PC-9 (cell line): ENCODE data around the gene ZWILCH. TPM values are rescaled to one million over a fixed set of nuclear protein-coding genes. Genes with fewer than 3 reads are reported as not detected.
"Not testable (repeated sequence)": the region's sequence is repeated elsewhere in the genome, so short reads cannot be mapped to it uniquely, and the experiment has no call there.

ENCODE experiments used
- BruUV-seq: library from RNA; stranded (reverse); fragments of 400-500 nt; replicated peaks from 2 replicates; lab custom pipeline; 2021; lab: Mats Ljungman, UMichigan
- CTCF ChIA-PET: fragments of 300-600 bp; sonication (Branson Sonifier 250); formaldehyde crosslinking; loops from one replicate; lab custom pipeline; 2022; ENCODE audit warnings: antibody characterized with exemption; lab: Charles Lee
- POLR2A ChIA-PET: fragments of 300-600 bp; sonication (Branson Sonifier 250); formaldehyde crosslinking; loops from one replicate; lab custom pipeline; 2022; ENCODE audit warnings: antibody characterized with exemption; ENCODE audit not compliant: unreplicated experiment; lab: Charles Lee
- DNase-seq, 2 experiments: peaks; one replicate each; pipeline versions ENCODE4 v3.0.0 to v3.0.0-alpha.2; 2015 to 2022; ENCODE audit warnings: mixed read lengths in 1 of 2
- H2AFZ ChIP-seq: fragments of 200-600 bp; sonication (generic); 2 replicates; pipeline ENCODE4 v1.8.1; 2017; ENCODE audit warnings: antibody characterized with exemption
- H3F3A ChIP-seq: fragments of 200-600 bp; sonication (generic); 2 replicates; pipeline ENCODE4 v1.8.1; 2017; ENCODE audit warnings: antibody characterized with exemption, mild to moderate bottlenecking, low read depth; ENCODE audit not compliant: insufficient read depth
- H3K27ac ChIP-seq: fragments of 200-600 bp; sonication (generic); 2 replicates; pipeline ENCODE4 v1.6.1; 2016; ENCODE audit warnings: mixed run types
- H3K27me3 ChIP-seq: fragments of 200-600 bp; sonication (generic); 2 replicates; pipeline ENCODE4 v1.6.1; 2016; ENCODE audit warnings: low read depth, mixed run types; ENCODE audit not compliant: insufficient read depth
- H3K36me3 ChIP-seq: fragments of 200-600 bp; sonication (generic); 2 replicates; pipeline ENCODE4 v1.6.1; 2016; ENCODE audit warnings: low read depth, mixed run types
- H3K4me1 ChIP-seq: fragments of 200-600 bp; sonication (generic); replicated peaks from 2 replicates; pipeline ENCODE4 v1.6.1; 2016; ENCODE audit warnings: mixed run types; ENCODE audit not compliant: insufficient read depth
- H3K4me2 ChIP-seq: fragments of 200-600 bp; sonication (generic); 2 replicates; pipeline ENCODE4 v1.6.1; 2017; ENCODE audit warnings: mixed run types
- H3K4me3 ChIP-seq: fragments of 200-600 bp; sonication (generic); 2 replicates; pipeline ENCODE4 v1.6.1; 2016; ENCODE audit warnings: mixed run types
- H3K79me2 ChIP-seq: fragments of 200-600 bp; sonication (generic); 2 replicates; pipeline ENCODE4 v1.6.1; 2017; ENCODE audit warnings: low read depth, mixed run types
- H3K9me2 ChIP-seq: fragments of 200-600 bp; sonication (generic); 2 replicates; pipeline ENCODE4 v1.8.1; 2017; ENCODE audit warnings: mild to moderate bottlenecking; ENCODE audit not compliant: insufficient read depth
- H3K9me3 ChIP-seq: fragments of 200-600 bp; sonication (generic); 2 replicates; pipeline ENCODE4 v1.8.1; 2016; ENCODE audit warnings: low read depth; ENCODE audit not compliant: insufficient read depth
- H4K20me1 ChIP-seq: fragments of 200-600 bp; sonication (generic); 2 replicates; pipeline ENCODE4 v1.8.1; 2017; ENCODE audit not compliant: insufficient read depth
- EZH2 ChIP-seq: fragments of 200-600 bp; sonication (generic); IDR thresholded peaks from 2 replicates; pipeline ENCODE4 v1.8.0; 2017; ENCODE audit warnings: antibody characterized with exemption, low read depth
- intact Hi-C: fragments of 100-400 bp; cut with micrococcal nuclease; formaldehyde crosslinking; loops from one replicate; pipeline ENCODE4 v1.10.0; 2022; ENCODE audit not compliant: unreplicated experiment
- total RNA-seq: library from RNA; stranded (reverse); gene quantifications from 2 replicates; pipeline ENCODE4 v1.2.3, GENCODE V29; 2021
- TF ChIP-seq, protein P1 (sequence below): fragments of 200-600 bp; sonication (generic); conservative IDR thresholded peaks from 2 replicates; pipeline ENCODE4 v1.6.1; 2017; ENCODE audit warnings: mixed run types, antibody characterized with exemption, mild to moderate bottlenecking, moderate library complexity

The ZWILCH gene
- total RNA-seq, 1 experiment from 2014 or later, result 26.3 TPM

DNA sequence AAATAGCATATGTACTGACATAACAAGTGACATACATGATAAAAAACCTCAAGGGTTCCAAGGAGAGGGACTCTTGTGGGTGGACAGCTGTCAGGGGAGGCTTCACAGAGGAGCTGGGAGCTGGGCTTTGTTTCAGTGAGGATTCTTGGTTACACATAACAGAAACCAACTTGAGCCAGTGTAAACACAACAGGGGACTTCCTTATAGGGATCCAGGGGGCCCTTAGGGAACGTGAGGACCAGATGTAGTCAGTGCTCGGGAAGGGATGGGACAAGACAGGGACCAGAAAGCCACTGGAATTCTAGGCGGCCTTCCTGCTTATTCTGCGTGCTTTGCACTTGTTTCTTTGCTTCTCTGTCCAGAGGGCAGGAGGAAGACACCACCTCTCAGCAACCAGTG is 42.5 kb upstream of the ZWILCH start:
- peaks cover 32% of the 10 kb centered on the region; the same call in 1 of the 2 replicates for H3F3A ChIP-seq
- H3K4me1 ChIP-seq, result peaks cover 41% of the 10 kb centered on the region
- H3K79me2 ChIP-seq, result 0 out of 2 replicates have a peak, but pooled peaks cover 6% of the 10 kb centered on the region
- H3K4me3 ChIP-seq, result no peak overlapping the region
- no peaks in the 10 kb centered on the region for H3K27me3 ChIP-seq
- H3K27ac ChIP-seq, result peak overlapping the region; percentile 93
- ChIA-PET POLR2A (interaction anchor here (0.6 to 1.1 kb wide), 5 partner anchors 10 to 942 kb away, joined by 3 to 12 read pairs (median 5); no protein-coding TSS in a partner anchor), CTCF (no interaction called here)
- H3K9me2 ChIP-seq, result no peaks in the 10 kb centered on the region
- TSS peak; percentile 20 for BruUV-seq
- H4K20me1 ChIP-seq, result no peaks in the 10 kb centered on the region
- DNase-seq, result no peak
- H3K4me2 ChIP-seq, result peak overlapping the region; percentile 70
- H3K36me3 ChIP-seq, result no peaks in the 10 kb centered on the region
- no peaks in the 10 kb centered on the region for H3K9me3 ChIP-seq
- no peak for TF ChIP-seq EZH2
- TF ChIP-seq, protein P1, sequence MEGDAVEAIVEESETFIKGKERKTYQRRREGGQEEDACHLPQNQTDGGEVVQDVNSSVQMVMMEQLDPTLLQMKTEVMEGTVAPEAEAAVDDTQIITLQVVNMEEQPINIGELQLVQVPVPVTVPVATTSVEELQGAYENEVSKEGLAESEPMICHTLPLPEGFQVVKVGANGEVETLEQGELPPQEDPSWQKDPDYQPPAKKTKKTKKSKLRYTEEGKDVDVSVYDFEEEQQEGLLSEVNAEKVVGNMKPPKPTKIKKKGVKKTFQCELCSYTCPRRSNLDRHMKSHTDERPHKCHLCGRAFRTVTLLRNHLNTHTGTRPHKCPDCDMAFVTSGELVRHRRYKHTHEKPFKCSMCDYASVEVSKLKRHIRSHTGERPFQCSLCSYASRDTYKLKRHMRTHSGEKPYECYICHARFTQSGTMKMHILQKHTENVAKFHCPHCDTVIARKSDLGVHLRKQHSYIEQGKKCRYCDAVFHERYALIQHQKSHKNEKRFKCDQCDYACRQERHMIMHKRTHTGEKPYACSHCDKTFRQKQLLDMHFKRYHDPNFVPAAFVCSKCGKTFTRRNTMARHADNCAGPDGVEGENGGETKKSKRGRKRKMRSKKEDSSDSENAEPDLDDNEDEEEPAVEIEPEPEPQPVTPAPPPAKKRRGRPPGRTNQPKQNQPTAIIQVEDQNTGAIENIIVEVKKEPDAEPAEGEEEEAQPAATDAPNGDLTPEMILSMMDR, result no peak
- no peak overlapping the region for H2AFZ ChIP-seq
- intact Hi-C loops, result no loop called here

GRCh38 chr15:66465294-66465693 is 39.8 kb upstream of the ZWILCH start:
- H4K20me1 ChIP-seq, H3K36me3 ChIP-seq, POLR2A ChIA-PET, H3K27ac ChIP-seq, H2AFZ ChIP-seq, H3K9me3 ChIP-seq, BruUV-seq, DNase-seq, intact Hi-C loops, H3K9me2 ChIP-seq, H3K4me3 ChIP-seq, H3K79me2 ChIP-seq, H3K4me2 ChIP-seq, CTCF ChIA-PET, H3K27me3 ChIP-seq: not testable (repeated sequence)
- H3F3A ChIP-seq, result peaks cover 23% of the 10 kb centered on the region; the same call in 1 of the 2 replicates
- peaks cover 28% of the 10 kb centered on the region for H3K4me1 ChIP-seq

- H2AFZ ChIP-seq, CTCF ChIA-PET, intact Hi-C loops, POLR2A ChIA-PET, H3K9me3 ChIP-seq, H3K4me2 ChIP-seq, H3K4me3 ChIP-seq, H3K36me3 ChIP-seq, H3K27ac ChIP-seq, H3F3A ChIP-seq, DNase-seq, BruUV-seq, H4K20me1 ChIP-seq, H3K27me3 ChIP-seq, H3K4me1 ChIP-seq, H3K9me2 ChIP-seq, H3K79me2 ChIP-seq: not testable (repeated sequence)
Observed at GRCh38 chr15:66467162-66468040, 37.7 kb upstream of the ZWILCH start.

DNA sequence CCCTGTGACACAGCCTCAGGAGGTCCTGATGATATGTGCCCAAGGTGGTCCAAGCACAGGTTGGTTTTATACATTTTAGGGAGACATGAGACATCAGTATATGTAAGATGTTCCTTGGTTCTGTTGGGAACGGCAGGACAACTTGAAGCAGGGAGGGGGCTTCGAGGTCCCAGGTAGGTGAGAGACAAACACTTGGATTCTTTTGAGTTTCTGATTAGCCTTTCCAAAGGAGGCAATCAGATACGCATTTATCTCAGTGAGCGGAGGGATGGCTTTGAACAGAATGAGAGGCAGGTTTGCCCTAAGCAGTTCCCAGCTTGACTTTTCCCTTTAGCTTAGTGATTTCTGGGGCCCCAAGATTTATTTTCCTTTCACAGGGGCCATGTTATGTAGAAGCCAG is 34.3 kb upstream of the ZWILCH start:
- H4K20me1 ChIP-seq, H3K4me2 ChIP-seq, H3K4me1 ChIP-seq, DNase-seq, H3K9me2 ChIP-seq, H2AFZ ChIP-seq, BruUV-seq, H3K79me2 ChIP-seq, H3F3A ChIP-seq, CTCF ChIA-PET, H3K9me3 ChIP-seq, H3K27ac ChIP-seq, H3K27me3 ChIP-seq, intact Hi-C loops, H3K4me3 ChIP-seq, H3K36me3 ChIP-seq: not testable (repeated sequence)
- POLR2A ChIA-PET, result interaction anchor here (0.7 kb wide), 1 partner anchor 326 kb away, joined by 3 read pairs; no protein-coding TSS in a partner anchor
